ENCODE data around the gene HSD17B3. TPM values are rescaled to one million over a fixed set of nuclear protein-coding genes. Genes with fewer than 3 reads are reported as not detected.

HSD17B3 gene
- total RNA-seq: not detected in 2 replicates

DNA sequence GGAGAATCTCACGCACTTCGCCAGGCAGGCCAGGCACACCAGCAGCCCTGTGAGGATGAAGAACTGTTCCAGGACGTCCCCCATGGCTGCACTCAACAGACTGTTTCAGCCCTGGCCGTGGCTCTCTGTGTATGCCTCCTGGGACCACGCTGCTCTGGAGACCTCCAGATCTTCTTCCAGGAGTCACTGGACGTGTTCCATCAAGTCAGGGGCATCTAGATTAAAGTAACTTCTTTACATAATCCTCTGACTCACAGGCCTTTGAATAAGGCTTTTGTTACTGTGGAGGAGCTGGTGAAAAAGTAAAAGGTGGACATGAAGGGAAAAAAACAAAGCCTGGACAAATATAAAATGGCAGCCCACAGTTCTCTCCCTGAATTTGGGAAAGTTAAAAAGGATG, at the start of gene HSD17B3:
Gene HSD17B3 (minus strand): TSS at position 156 of the 400 bp plus-strand sequence. CDS start 72 bp downstream, at position 84.

Other genes with a start within 250 kb of the HSD17B3 start
- 17.2 and 23.4 TPM in 2 replicates for gene SLC35D2, start 81.5 kb upstream of the HSD17B3 start, total RNA-seq
- gene ZNF367, start 116.2 kb upstream of the HSD17B3 start, total RNA-seq: 4.9 and 6.7 TPM in 2 replicates
- gene HABP4, start 148.0 kb upstream of the HSD17B3 start, total RNA-seq: 7.1 and 7.8 TPM in 2 replicates